ENCODE results near the gene WNT7B.
A peak's percentile ranks its signal among the peaks of the same experiment; 100 is the strongest.

Gene WNT7B

DNA sequence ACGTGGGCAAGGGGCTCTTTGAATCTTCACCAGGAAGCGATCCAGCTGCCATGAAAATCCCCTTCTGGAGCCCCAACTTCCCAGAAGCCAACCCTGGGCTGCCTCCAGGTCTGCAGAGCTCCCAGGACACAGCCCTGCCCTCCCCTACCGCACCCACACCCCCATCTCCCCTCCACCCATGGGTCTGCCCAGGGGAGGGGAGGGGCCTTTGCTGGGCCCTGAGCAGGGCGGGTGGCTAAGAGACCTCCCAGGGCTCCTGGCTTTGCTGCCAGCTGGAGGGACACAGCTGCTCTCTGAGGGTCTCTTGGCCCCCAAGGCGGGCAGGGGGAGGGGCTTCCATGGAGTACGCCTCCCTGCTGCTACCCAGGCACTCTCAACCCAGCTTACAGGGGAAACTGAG, 64.1 kb downstream of the WNT7B start:
- Histone ChIP-seq H3K27me3 (ENCODE audit: insufficient read depth, poor library complexity, severe bottlenecking) (no peaks in the 10 kb centered on the region), H3K36me3 (ENCODE audit: low read depth) (no peaks in the 10 kb centered on the region), H3K4me3 (ENCODE audit: severe bottlenecking) (no peak overlapping the region), H3K9me3 (ENCODE audit: severe bottlenecking) (no peaks in the 10 kb centered on the region), H3K4me1 (ENCODE audit: insufficient read depth, poor library complexity, severe bottlenecking) (peaks cover 14% of the 10 kb centered on the region), H3K27ac (ENCODE audit: poor library complexity, severe bottlenecking) (no peak overlapping the region)
- DNase-seq (ENCODE audit: low spot score) (no peak), ATAC-seq (ENCODE audit: low read depth) (no peak)
- TF ChIP-seq, protein P1, sequence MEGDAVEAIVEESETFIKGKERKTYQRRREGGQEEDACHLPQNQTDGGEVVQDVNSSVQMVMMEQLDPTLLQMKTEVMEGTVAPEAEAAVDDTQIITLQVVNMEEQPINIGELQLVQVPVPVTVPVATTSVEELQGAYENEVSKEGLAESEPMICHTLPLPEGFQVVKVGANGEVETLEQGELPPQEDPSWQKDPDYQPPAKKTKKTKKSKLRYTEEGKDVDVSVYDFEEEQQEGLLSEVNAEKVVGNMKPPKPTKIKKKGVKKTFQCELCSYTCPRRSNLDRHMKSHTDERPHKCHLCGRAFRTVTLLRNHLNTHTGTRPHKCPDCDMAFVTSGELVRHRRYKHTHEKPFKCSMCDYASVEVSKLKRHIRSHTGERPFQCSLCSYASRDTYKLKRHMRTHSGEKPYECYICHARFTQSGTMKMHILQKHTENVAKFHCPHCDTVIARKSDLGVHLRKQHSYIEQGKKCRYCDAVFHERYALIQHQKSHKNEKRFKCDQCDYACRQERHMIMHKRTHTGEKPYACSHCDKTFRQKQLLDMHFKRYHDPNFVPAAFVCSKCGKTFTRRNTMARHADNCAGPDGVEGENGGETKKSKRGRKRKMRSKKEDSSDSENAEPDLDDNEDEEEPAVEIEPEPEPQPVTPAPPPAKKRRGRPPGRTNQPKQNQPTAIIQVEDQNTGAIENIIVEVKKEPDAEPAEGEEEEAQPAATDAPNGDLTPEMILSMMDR (IDR thresholded peaks at IDR 0.05; ENCODE audit: poor library complexity, severe bottlenecking) = no peak

DNA sequence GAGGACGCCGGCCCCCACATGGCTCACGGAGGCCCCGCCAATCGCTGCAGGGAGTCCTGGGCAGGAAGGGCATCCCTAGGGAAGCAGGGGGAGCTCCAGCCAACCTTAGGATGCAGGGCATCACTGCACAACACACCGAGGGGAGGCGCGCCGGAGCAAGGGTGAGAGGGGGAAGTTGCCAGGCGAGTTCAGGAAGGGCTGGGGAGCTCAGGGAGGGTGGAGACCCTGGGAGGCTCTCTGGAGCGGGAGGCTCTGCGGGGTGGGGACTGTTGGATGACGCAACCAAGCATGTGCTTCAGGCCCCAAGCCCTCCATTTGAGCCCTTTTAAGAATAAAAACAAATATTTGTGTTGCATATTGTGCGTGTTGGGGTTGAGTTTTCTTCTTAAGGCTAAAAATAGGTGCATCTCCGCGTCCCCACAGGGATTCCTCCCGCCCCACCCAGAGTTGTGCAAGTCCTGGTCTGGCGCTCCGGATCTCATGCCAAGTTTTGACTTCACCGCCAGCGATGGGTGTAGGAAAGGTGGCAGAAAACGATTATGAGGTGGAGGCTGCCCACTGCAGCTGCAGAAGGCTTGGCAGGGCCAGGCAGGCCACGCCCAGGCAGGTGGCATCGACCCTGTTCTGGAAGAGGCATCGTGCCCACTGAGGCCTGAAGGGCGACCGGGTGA, 65.2 kb downstream of the WNT7B start:
- TF ChIP-seq, protein P1 (IDR thresholded peaks at IDR 0.05; ENCODE audit: poor library complexity, severe bottlenecking) = peak; percentile 30
- Histone ChIP-seq H3K27ac (ENCODE audit: poor library complexity, severe bottlenecking) (peak overlapping the region; percentile 6), H3K4me3 (ENCODE audit: severe bottlenecking) (no peak overlapping the region), H3K36me3 (ENCODE audit: low read depth) (no peaks in the 10 kb centered on the region), H3K27me3 (ENCODE audit: insufficient read depth, poor library complexity, severe bottlenecking) (no peaks in the 10 kb centered on the region), H3K4me1 (ENCODE audit: insufficient read depth, poor library complexity, severe bottlenecking) (peaks cover 14% of the 10 kb centered on the region), H3K9me3 (ENCODE audit: severe bottlenecking) (no peaks in the 10 kb centered on the region)
- ATAC-seq (ENCODE audit: low read depth) (peak; percentile 72), DNase-seq (ENCODE audit: low spot score) (peak; percentile 88)

DNA sequence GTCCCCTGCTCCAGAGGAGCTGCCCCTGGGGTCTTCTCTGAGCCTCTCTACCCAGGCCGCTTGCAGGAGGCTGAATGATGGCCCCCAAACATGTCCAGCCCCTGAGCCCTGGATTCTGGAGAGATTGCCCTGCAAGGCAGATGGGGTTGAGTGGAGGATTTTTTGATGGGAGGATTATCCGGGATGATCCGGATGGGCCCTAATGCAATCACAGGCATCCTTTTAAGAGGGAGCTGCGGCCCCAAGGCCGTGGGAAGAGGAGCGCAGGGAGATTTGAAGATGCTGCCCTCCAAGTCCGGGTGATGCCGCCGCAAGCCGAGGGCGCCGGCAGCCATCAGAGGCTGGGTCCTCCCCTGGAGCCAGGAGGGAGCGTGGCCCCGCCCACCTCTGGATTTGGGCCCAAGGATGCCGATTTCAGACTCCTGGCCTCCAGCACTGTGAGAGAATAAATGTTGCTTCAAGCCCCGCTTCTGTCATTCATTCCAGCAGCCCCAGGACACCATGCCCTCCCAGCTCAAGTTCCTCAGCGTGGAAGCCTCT, 66.0 kb downstream of the WNT7B start:
- Histone ChIP-seq H3K36me3 (ENCODE audit: low read depth) (no peaks in the 10 kb centered on the region), H3K27ac (ENCODE audit: poor library complexity, severe bottlenecking) (peak overlapping the region; percentile 6), H3K9me3 (ENCODE audit: severe bottlenecking) (no peaks in the 10 kb centered on the region), H3K27me3 (ENCODE audit: insufficient read depth, poor library complexity, severe bottlenecking) (no peaks in the 10 kb centered on the region), H3K4me1 (ENCODE audit: insufficient read depth, poor library complexity, severe bottlenecking) (peaks cover 14% of the 10 kb centered on the region), H3K4me3 (ENCODE audit: severe bottlenecking) (no peak overlapping the region)
- no peak for ATAC-seq (ENCODE audit: low read depth)
- no peak for DNase-seq (ENCODE audit: low spot score)
- TF ChIP-seq, protein P1 (IDR thresholded peaks at IDR 0.05; ENCODE audit: poor library complexity, severe bottlenecking) = no peak

DNA sequence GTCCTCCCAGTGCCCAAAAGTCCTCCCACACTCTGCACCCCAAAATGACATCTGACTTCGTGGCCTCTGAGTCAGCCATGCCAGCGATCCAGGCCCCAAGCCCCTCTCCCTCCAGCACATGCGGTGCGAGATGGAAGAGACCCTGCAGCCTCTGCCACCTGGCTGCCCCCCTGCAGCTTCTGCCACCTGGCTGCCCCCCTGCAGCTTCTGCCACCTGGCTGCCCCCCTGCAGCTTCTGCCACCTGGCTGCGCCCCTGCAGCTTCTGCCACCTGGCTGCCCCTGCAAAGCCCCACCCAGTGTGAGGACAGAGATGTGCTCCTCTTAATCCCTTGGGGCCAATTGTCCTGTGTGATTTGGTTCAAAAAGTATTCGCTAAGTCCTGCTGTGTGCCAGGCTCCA, 68.0 kb downstream of the WNT7B start:
- no peaks in the 10 kb centered on the region for H3K36me3 ChIP-seq (ENCODE audit: low read depth)
- H3K4me1 ChIP-seq (ENCODE audit: insufficient read depth, poor library complexity, severe bottlenecking) = peaks cover 14% of the 10 kb centered on the region
- no peaks in the 10 kb centered on the region for H3K27me3 ChIP-seq (ENCODE audit: insufficient read depth, poor library complexity, severe bottlenecking)
- H3K4me3 ChIP-seq (ENCODE audit: severe bottlenecking) = no peak overlapping the region
- H3K9me3 ChIP-seq (ENCODE audit: severe bottlenecking) = no peaks in the 10 kb centered on the region
- no peak for ATAC-seq (ENCODE audit: low read depth)
- H3K27ac ChIP-seq (ENCODE audit: poor library complexity, severe bottlenecking) = no peak overlapping the region
- no peak for DNase-seq (ENCODE audit: low spot score)
- TF ChIP-seq, protein P1 (IDR thresholded peaks at IDR 0.05; ENCODE audit: poor library complexity, severe bottlenecking) = no peak

DNA sequence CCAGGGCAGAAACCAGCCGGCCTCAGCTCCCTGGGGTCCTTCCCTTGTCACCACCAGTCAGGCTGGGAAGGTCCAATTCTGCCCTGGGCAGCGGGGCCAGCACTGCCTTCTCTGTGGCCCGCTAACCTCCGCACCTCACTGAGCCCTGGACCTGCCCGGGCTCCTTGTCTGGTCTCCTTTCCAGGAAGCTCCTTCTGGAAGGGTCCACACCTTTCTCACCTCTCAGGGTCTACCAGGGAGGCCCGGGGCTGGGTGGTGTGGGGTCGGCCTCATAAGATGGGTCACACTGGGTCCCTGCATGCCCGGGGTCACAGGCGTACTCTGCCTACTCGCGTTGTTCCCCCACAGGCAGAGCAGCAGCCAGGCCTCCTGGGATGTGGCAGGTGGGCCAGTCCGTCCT, 69.0 kb downstream of the WNT7B start:
- TF ChIP-seq, protein P1 (IDR thresholded peaks at IDR 0.05; ENCODE audit: poor library complexity, severe bottlenecking) = no peak
- Histone ChIP-seq H3K4me1 (ENCODE audit: insufficient read depth, poor library complexity, severe bottlenecking) (peaks cover 24% of the 10 kb centered on the region), H3K27me3 (ENCODE audit: insufficient read depth, poor library complexity, severe bottlenecking) (no peaks in the 10 kb centered on the region), H3K9me3 (ENCODE audit: severe bottlenecking) (no peaks in the 10 kb centered on the region), H3K4me3 (ENCODE audit: severe bottlenecking) (no peak overlapping the region), H3K27ac (ENCODE audit: poor library complexity, severe bottlenecking) (no peak overlapping the region), H3K36me3 (ENCODE audit: low read depth) (no peaks in the 10 kb centered on the region)
- ATAC-seq (ENCODE audit: low read depth) (no peak), DNase-seq (ENCODE audit: low spot score) (no peak)
